HL-60 (cell line): ENCODE results near the gene SLC6A8.

Experiments used
- DNase-seq, 2 experiments: peaks; one replicate each; pipeline ENCODE4 v3.0.0-alpha.2; 2010 to 2020; ENCODE audit warnings: low read depth in 1 of 2, low spot score in 1 of 2
- H3K27ac ChIP-seq: fragments of 250-450 bp; sonication (Bioruptor Pico); replicated peaks from 2 replicates; pipeline ENCODE4 v1.5.1; 2020; ENCODE audit warnings: mild to moderate bottlenecking, moderate library complexity
- H3K27me3 ChIP-seq: fragments of 250-450 bp; sonication (Bioruptor Pico); 2 replicates; pipeline ENCODE4 v1.5.1; 2021; ENCODE audit warnings: mild to moderate bottlenecking, moderate library complexity; ENCODE audit not compliant: insufficient read depth, poor library complexity, severe bottlenecking
- H3K4me3 ChIP-seq: replicated peaks from 2 replicates; pipeline ENCODE4 v1.5.1; 2011; ENCODE audit warnings: mild to moderate bottlenecking, control low read depth, low read length; ENCODE audit not compliant: insufficient read depth
- GABPA ChIP-seq: IDR thresholded peaks from 2 replicates; pipeline ENCODE4 v1.6.1; 2012; ENCODE audit warnings: low read depth
- POLR2AphosphoS5 ChIP-seq: IDR thresholded peaks from 2 replicates; pipeline ENCODE4 v1.6.1; 2012; ENCODE audit warnings: low read depth
- REST ChIP-seq: IDR thresholded peaks from 2 replicates; pipeline ENCODE4 v1.6.1; 2012; ENCODE audit warnings: low read depth; ENCODE audit not compliant: insufficient replicate concordance
- SPI1 ChIP-seq: IDR thresholded peaks from 2 replicates; pipeline ENCODE4 v1.6.1; 2012; ENCODE audit warnings: low read depth, mild to moderate bottlenecking, borderline replicate concordance
- TF ChIP-seq, protein P1 (sequence below): IDR thresholded peaks from one replicate; pipeline ENCODE4 v1.5.1; 2011; ENCODE audit warnings: low read length, control low read depth, inconsistent platforms; ENCODE audit not compliant: insufficient read depth

The SLC6A8 gene

DNA sequence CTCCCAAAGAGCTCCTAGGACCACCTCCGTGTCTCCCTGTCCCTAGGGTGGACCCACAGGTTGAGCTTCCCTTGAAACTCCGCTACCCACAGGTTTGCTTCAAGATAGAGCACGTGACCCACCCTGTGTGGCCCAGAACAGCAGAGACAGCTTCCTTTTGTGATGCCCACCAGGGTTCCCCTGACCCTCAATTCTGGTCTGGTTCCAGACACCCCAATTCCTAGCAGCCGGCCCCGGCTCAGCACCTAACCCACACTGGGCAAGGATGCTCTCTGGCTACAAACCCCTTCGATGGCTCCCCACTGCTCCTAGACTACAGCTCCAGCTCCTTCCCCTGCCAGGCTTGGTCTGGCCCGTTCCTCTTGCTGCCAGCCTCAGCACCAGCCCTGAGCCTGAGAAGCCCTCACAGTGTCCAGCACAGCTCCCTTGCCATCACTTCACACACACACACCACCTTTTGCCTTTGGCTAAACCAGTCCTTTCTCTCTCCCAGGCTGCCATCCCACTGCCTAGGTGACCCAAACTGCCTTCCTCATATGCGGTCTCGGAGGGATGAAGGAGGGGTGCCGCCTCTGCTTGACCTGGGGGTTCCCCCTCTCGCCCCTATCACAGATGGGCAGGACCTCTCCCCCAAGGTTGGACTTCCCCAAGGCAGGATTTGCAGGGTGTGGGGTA lies 20.3 kb upstream of the SLC6A8 start:
- TF ChIP-seq POLR2AphosphoS5 (no peak), SPI1 (no peak)
- H3K4me3 ChIP-seq, result peak overlapping the region; percentile 41
- peaks cover 3% of the 10 kb centered on the region for H3K27me3 ChIP-seq
- no peak overlapping the region for H3K27ac ChIP-seq
- no peak for DNase-seq

- peak in 1 of 2 experiments; percentile 73 for DNase-seq
- Histone ChIP-seq H3K27ac (no peak overlapping the region), H3K27me3 (peaks cover under 1% of the 10 kb centered on the region), H3K4me3 (peak overlapping the region; percentile 41)
- TF ChIP-seq GABPA (no peak), POLR2AphosphoS5 (no peak), REST (peak; percentile 74)
- TF ChIP-seq, protein P1, sequence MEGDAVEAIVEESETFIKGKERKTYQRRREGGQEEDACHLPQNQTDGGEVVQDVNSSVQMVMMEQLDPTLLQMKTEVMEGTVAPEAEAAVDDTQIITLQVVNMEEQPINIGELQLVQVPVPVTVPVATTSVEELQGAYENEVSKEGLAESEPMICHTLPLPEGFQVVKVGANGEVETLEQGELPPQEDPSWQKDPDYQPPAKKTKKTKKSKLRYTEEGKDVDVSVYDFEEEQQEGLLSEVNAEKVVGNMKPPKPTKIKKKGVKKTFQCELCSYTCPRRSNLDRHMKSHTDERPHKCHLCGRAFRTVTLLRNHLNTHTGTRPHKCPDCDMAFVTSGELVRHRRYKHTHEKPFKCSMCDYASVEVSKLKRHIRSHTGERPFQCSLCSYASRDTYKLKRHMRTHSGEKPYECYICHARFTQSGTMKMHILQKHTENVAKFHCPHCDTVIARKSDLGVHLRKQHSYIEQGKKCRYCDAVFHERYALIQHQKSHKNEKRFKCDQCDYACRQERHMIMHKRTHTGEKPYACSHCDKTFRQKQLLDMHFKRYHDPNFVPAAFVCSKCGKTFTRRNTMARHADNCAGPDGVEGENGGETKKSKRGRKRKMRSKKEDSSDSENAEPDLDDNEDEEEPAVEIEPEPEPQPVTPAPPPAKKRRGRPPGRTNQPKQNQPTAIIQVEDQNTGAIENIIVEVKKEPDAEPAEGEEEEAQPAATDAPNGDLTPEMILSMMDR, result peak; percentile 53
Observed at GRCh38 chrX:153667956-153668396, 19.8 kb upstream of the SLC6A8 start.

DNA sequence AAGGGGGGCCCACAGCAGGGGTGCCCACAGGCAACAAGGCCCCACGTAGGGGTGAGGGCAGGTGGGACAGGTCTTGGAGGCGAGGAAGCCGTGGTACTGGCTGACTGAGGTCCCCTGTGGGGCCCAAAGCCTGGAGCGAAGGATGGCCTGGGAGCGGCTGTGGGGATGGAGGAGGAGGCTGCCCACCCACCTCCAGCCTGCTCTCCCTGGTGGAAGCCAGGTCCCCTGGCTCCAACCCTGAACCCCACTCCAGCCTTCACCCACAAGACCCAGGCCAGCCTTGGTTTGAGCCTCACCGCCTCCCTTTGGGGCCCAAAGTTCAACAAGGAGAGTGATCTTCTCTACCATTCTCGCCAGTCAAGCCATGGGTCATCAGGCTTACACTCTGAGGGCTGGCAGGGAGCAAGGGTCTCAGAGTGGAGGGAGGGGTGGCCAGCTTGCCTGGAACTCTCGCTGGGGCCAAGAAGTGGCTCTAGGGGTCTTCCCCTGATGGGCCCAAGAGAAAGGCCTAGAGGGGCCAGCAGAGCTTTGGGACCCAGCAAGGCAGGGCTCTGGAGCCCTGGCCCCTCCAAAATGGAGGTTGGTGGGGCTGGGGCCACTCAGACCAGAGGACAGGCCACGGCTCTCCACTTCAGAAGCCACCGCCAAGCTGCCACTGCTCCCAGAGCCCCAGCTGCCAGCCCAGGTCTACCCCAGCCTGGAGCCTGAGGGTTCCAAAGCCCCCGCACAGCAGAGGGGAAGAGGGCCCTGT lies 19.1 kb upstream of the SLC6A8 start:
- Histone ChIP-seq H3K4me3 (no peak overlapping the region), H3K27me3 (no peaks in the 10 kb centered on the region), H3K27ac (no peak overlapping the region)
- TF ChIP-seq POLR2AphosphoS5, result no peak
- no peak for TF ChIP-seq SPI1
- TF ChIP-seq REST, result no peak
- TF ChIP-seq, protein P1, result no peak
- TF ChIP-seq GABPA, result no peak
- no peak for DNase-seq

- Histone ChIP-seq H3K27ac (no peak overlapping the region), H3K4me3 (no peak overlapping the region), H3K27me3 (peaks cover 2% of the 10 kb centered on the region)
- DNase-seq, result no peak
- no peak for TF ChIP-seq POLR2AphosphoS5
- TF ChIP-seq, protein P1, result peak; percentile 20
- no peak for TF ChIP-seq REST
- no peak for TF ChIP-seq GABPA
- no peak for TF ChIP-seq SPI1
Observed at GRCh38 chrX:153669174-153669890, 18.4 kb upstream of the SLC6A8 start.
